ENCODE measurements around the gene TIMM10.

DNA sequence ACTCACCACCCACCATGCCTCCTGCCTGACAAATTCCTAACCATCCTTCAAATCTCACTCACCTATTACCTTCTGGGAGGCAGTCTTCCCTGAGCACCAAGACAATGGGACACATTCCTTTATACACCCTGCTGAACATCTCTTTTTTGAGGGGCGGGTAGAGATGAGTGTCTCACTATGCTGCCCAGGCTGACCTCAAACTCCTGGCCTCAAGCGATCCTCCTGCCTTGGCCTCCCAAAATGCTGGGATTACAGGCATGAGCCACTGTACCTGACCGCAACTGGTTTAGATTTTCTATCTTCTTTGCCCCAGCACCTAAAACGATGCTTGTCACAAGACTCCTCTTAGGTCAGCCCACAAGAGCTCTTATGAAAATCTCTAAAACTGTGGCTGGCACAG, 7.1 kb downstream of the TIMM10 start:
- no peak for TF ChIP-seq TCF12 (IDR thresholded peaks at IDR 0.05; ENCODE audit: low read depth)
- no peak for TF ChIP-seq EP300 (IDR thresholded peaks at IDR 0.05; ENCODE audit: borderline replicate concordance)
- TF ChIP-seq RAD21 (IDR thresholded peaks at IDR 0.05; ENCODE audit: low read depth), result no peak
- TF ChIP-seq REST (IDR thresholded peaks at IDR 0.05; ENCODE audit: low read depth), result no peak
- TF ChIP-seq EGR1 (IDR thresholded peaks at IDR 0.05), result no peak
- no peak for TF ChIP-seq TAF1 (IDR thresholded peaks at IDR 0.05; ENCODE audit: low read depth)
- TF ChIP-seq MAX (IDR thresholded peaks at IDR 0.05), result no peak
- TF ChIP-seq FOXM1 (IDR thresholded peaks at IDR 0.05; ENCODE audit: borderline replicate concordance, low read depth), result no peak
- TF ChIP-seq CEBPB (IDR thresholded peaks at IDR 0.05), result no peak
- no peak for TF ChIP-seq YY1 (IDR thresholded peaks at IDR 0.05; ENCODE audit: low read depth)
- no peak for TF ChIP-seq TEAD4 (IDR thresholded peaks at IDR 0.05)

Measured in Ishikawa (cell line).